Dedifferentiated amniotic fluid mesenchymal stem cell (primary cell): ENCODE data around the gene TEX53.

Experiments
- DNase-seq: peaks from one replicate; pipeline ENCODE4 v3.0.0-alpha.2; 2016; ENCODE audit errors: extremely low spot score

The TEX53 gene

DNA sequence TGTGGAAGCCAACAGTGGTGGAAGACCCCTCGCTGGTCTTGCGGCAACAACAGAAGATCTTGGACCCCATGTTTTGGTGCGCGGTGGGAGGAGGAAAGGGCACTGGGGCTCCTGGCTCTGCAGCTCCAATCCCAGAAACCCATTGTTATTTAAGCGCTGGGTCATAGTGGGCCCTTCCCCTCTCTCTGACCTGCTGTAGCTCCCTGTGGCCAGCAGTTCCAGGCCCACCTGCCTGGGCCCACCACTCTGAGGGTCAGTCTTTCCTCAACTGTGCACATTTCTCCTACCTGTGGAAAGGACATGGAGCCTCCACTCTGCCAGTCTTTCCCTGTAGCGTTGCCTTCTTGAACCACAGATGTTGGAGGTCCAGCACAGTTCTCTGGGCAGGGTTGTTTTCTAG is at the start of gene TEX53:
Gene TEX53 (minus strand): TSS at position 101 of the 400 bp plus-strand sequence. CDS start 31 bp downstream, at position 70.
- DNase-seq: no peak

DNA sequence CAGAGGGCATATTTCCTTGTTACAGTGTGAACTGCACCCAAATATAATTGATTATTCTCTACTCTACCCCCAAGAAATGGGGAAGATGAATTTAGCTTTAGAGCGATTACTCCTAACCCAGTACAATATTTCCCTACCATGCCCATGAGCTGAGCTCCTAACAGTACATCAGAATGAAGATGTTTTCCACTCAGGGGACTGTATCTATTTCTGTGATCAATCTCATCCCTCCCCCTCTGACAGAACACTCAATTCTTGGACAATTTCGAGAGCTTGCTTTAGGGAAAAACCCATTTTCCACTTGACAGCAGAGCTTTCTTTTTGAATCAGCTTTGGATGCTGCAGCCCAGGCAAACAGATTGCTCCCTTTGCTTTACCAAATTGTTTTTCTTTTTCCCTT is 49.1 kb upstream of the TEX53 start:
- no peak for DNase-seq

DNA sequence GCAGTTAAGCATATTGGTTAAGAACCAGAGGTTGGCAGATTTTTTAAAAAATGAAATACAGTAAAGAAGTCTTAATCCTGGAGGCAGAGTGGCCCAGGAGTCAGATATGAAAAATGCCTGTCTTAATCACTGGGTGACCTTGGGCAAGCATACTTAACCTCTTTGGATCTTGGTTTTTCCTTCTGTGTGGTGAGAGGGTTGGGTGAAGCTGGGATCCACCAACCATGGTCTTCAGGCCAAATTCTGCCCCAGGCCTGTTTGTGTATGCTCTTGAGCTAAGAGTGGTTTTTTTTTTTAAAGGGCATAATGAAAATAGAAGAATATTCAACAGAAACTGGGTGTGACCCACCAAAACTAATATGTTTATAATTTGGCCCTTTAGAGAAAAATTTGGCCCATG is 44.4 kb upstream of the TEX53 start:
- no peak for DNase-seq

DNA sequence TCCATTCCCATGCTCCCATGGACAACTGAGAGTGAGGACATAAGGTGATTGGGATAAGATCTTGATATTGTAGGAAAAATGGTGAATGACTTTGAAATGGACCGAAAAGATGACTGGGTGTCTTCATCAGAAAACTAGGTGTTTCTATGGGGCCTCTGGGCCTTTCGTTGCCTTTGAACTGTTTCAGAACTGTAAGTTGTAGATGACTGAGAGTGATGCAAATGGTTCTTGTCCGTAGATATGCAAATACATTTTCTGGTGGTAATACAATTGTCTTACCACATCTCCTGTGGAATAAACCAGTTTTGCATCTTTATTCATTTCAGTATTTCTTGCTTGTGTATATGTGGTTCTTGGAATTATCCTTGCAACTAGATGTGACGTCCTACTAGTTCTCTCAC is 40.3 kb upstream of the TEX53 start:
- no peak for DNase-seq

DNA sequence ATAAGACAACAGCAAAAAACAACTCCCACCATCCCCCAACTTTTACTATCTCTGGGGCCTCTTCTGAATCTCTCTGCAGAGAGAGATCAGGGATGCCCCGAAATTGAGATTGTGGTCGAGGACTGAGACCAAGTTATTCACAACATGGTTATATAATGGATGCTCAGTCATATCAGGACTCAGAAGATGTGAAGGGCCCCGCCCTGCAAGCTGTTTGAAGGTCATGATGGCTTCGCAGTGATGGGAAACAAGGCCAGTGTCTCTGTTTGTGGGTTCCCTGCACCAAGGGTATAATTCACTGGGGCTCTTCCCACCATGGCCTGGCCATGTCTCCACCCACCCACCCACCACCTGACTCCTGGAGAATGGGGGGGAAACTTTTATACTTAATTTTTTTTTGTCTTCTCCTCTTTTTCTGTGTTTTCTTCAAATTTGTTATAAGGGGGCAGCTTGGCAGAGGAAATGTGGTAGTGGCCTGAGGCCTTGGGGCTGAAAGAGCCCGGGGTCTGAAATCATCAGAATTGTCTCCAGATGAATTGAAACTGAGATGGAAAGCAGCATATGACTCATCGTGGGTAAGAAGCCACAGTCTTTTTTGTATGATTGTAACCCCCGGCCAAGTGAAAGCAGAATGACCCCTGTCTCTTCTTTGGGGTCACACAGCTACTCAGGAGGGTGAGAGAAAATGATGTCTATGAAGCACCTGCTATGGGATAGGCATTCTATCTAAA is 39.4 kb upstream of the TEX53 start:
- DNase-seq: no peak

DNA sequence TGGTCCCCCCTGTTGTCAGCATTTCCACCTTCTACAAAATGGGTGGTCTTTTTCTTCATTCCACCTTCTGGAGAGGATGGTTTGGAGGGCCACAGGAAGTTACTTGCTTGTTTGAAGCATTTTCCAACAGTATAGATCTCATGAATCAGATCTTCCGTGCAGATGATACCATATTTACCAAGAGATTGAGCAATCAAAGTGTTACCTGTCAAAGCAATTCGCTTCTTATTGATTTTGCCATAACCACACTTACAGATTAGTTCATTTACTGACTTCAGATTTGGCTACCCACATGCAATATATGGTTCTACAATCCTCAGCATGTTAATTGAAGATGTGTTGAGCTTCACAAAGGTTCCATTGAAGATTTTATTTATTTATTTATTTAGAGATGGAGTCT is 38.3 kb upstream of the TEX53 start:
- no peak for DNase-seq

DNA sequence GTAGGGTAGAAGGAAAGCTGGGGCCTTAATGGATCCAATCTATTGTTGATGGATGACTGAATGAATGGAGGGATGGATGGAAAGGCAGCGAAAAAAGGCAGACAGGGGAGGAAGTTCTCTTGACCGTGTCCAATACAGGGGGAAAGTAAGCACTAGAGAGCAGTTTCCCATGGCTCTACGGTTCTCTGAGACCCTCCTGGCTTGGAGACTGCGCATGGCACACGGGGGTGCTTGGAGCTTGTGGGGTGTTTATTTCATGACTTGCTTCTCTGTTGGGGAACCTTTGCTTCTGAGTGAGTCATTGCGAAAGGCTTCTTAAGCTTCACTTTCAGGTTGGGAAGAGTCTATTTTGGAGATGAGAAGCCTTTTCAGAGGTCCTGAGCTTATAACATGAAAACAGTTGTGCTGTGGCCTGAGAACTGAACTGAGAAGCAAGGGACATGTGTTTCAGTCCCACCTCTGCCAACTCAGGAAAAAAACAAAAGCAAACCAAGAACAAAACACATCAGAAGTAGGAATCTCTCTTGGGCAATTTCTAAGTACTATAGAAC is 37.2 kb upstream of the TEX53 start:
- DNase-seq: no peak

DNA sequence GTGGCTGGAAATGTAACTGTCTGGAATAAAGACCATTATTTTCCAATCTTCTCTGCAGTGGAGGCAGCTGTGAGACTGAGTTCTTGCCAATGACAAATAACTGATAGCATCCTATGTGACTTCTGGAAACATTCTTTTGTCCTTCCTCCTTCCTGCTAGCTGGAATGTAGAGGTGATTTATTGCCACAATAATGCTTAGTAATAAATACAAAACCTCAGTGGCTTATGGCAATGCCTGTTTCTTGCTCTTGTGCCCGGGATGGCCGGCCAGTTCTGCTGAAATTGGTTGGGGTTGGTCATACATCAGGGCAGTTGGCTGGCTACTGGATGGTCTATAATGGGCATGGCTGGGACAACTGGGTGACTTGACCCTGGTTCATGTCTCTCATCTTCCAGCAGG is 36.5 kb upstream of the TEX53 start:
- no peak for DNase-seq

DNA sequence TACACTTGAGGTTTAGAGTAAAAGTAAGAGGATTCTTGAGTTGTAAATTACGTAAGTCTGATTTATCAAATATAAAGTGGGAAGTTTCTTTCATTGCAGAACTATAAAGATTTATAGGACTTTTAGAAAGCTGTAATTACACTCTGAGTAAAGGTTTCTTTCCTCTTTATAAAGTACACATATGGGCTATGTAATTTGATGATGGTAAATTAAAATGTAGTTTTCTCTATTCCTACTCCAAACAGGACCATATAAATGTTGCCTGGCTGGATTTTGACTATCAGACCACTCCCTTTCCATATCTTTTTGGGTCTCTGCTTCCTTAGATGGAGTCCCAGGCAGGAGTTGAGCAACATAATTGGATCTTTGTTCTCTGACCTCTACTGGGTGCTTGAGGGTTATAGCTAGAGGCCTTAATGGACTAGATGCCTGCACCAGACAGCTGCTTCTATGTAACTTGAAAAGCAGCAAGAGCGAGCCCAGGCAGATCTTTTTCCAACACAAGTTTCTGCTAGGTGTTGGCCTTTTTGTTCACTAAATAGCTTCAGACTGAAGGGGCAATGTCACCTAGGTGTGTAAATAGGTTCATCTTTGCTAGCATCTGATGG is 35.7 kb upstream of the TEX53 start:
- no peak for DNase-seq

DNA sequence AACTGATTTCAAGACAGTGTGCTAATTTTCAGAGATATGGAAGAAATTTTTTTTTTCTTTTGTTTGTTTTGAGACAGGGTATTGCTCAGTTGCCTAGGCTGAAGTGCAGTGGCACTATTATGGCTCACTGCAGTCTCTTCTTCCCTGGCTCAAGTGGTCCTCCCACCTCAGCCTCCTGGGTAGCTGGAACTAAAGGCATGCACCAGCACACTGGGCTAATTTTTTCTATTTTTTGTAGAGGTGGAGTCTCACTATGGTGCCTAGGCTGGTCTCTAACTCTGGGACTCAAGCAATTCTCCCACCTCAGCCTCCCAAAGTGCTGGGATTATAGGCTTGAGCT is 34.3 kb upstream of the TEX53 start:
- DNase-seq: no peak

DNA sequence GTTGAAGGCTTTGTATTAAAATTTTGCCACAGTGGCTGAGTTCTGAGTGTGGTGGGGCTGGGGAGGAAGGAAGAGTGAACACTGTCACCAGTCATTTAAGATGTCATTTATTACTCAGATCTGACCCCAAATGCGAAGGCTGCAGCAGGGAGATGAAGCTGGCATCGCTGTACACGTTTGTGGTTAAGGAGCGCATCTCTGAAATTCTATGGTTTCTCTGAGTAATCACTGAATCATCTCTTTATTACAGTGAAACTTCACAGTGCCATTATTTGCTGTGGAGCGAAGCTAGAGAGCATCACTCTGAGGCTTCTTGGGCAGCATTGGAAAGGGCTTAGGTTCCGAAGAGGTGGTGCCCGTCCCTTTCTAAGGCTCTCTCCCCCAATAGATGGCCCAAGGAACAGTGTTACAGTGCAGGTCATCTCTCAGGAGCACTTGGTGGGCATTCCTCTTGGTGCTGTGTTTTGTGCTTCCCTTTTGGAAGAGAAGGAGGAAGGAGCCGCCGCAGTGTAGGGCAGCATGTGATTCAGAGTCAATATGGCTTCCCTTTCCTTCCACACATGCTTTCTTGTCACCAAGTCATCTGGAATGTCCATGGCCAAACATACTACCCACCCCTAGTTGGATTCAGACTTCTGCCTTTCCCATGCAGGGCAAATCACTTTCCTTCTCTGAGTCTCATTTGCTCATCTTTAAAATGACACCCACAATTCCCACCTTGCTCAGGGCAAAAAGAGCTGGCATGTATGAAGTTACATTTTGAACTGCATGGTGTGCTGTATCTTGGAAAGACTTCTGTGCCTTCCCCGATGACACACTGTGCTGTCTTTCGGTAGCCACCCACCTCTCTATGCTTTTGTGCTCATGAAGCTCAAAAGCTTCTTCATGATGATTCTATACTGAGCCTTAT is 33.7 kb upstream of the TEX53 start:
- DNase-seq: peak; percentile 86

DNA sequence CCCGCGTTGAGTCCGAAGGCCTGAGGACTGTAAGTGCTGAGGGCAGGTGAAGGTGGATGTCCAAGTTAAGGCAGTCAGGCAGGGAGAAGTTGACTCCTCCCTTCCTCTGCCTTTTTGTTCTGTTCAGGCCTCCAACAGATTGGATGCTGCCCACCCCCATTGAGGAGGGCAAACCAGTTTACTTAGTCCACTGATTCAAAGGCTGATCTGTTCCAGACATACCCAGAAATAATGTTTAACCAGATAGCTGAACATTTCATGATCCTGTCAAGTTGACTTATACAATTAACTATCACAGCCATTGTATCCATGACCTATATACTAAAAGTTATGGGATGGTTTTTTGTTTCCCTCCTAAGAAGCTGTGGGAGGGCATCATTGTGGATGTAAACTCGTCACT is 32.7 kb upstream of the TEX53 start:
- no peak for DNase-seq

DNA sequence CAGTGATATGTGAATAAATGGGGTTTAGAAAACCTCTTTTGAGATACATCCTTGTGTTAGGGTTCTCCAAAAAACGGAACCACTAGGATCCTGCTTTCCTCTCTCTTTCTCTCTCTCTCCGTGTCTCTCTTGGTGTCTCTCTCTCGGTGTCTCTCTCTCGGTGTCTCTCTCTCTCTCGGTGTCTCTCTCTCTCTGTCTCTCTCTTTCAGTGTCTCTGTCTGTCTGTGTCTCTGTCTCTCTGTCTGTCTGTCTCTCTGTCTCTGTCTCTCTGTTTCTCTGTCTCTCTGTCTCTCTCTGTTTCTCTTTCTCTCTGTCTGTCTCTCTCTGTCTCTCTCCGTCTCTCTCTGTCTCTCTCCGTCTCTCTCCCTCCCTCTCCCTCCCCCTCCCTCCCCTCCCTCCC is 32.2 kb upstream of the TEX53 start:
- no peak for DNase-seq

DNA sequence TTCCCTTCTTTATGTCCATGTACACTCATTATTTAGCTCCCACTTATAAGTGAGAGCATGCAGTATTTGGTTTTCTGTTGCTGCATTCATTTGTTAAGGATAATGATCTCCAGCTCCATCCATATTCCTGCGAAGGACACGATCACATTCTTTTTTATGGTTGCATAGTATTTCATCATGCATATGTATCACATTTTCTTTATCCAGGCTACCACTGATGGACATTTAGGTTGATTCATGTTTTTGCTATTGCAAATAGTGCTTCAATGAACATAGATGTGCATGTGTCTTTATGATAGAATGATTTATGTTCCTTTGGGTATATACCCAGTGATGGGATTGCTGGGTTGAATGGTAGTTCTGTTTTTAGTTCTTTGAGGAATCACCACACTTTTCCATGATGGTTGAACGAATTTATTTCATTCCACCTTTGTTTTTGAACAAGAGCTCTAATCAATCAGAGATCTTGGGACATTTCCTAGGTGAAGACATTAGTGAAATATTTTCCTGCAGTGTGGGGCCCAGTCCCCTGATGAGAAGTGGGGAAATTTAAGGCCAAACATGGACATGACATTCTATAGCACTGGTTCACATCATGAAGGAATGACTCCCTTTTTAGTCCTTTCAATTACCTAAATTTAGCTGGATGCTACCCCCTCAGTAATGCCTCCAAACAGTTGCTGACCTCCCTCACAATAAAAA is 31.5 kb upstream of the TEX53 start:
- DNase-seq: no peak

DNA sequence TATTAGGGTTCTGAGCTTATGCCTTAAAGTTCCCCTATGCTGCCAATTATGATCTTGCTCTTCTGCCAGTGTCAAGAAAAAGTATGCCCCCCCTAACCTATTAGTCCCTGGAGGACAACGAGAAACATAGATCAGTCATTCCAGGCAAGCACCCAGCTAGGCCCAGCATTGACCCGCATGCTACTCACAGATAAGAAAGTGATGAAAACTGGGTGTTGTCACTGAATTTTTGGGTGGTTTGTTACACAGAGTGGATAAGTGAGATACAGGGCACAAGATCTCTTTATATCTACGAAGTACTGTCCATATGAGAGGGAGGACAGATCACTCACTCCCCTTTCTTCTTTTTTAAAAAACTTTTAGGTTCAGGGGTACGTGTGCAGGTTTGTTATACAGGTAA is 30.8 kb upstream of the TEX53 start:
- no peak for DNase-seq

DNA sequence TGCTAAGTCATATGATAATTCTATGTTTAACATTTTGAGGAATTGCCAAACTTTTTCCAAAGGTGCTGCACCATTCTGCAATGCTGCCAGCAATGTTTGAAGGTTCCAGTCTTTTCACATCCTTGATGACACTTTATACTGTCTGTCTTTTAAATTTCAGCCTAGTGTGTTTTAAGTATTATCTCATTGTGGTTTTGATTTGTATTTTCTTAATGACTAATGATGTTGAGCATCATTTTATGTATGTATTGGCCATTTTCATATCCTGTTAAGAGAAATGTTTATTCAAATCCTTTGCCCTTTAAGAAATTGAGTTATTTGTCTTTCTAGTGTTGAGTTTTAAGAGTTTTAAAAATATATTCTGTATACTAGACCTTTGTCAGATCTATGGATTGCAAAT is 29.4 kb upstream of the TEX53 start:
- DNase-seq: no peak

DNA sequence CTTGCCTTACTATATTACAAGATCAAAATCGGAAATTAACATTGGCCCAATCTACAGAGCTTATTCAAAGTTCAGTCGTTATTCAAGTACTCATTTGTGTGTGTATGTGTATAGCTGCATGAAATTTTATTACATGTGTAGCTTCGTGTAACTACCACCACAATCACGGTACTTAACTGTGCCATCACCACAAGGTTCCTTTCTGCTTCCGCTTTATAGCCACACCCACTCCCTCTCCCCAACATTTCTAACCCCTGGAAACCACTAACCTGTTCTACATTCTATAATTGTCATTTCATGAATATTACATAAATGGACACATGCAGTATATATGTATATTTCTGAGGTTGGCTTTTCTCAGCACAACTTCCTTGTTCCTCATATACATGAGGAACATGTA is 28.3 kb upstream of the TEX53 start:
- DNase-seq: no peak

DNA sequence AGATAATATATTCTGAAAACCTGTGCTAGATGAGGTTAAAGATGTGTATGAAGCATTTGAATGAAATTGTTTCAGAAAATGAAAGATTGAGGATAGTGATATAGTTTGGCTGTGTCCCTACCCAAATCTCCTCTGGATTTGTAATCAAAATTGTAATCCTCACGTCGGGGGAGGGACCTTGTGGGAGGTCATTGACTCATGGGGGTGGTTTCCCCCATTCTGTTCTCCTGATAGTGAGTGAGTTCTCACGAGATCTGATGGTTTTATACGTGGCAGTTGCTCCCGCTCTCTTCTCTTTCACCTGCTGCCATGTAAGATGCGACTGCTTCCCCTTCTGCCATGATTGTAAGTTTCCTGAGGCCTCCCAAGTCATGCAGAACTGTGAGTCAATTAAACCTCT is 26.4 kb upstream of the TEX53 start:
- no peak for DNase-seq

DNA sequence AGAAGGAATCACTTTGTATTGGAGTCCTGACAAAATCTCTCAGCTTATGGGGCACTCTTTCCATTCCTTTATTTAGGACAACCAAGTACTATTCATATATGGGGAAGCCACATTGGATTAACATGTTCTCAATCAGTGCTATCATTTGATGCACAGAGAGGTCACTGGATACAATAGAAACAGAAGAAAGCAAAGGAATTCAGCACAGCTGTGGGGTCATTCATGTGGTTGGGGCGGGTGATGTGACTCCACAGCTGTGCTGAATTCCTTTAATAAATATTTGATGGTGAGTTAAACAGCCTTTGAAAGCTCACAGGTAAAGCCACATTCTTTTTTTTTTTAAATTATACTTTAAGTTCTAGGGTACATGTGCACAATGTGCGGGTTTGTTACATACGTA is 25.2 kb upstream of the TEX53 start:
- DNase-seq: no peak

DNA sequence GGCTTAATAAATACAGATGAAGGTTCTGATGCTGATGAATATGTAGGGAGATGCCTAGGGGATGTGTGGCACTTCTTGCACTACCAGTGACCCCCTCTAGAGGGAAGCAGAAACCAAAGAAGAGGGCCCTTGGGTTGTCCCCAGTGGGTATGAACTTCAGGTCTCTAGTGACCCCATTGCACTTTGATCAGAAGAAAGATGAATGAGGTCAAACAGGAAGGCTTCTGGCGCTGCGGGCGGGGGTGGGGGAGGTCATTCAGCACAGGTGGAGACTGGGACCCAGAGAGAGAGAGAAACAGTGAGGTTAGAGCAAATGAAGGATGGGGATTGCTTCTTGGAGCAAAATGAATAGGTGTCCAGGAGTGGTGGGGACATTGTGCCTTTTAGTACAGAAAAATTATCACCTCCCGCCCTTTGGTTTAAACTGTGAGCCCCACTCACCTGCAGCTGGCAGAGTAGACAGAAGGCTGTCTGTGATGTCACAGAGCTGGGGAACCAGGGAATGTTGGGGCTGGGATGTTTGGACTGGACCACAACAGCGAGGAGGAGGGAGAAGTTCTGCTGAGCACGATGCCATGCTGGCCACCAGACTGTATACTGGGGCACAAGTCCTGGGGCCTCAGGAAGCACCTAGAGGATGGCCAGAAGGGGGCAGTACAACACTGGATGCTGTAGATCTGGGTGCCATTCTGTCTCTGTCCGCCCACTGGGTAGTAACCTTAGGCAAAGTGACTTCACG is 24.2 kb upstream of the TEX53 start, which contains the start of gene TEX48:
Gene TEX48 (minus strand): TSS at position 599 of the 739 bp plus-strand sequence. CDS start 10,469 bp downstream, outside the sequence.
- no peak for DNase-seq
